ENCODE data around the gene ARFIP1. TPM values are rescaled to one million over a fixed set of nuclear protein-coding genes. Genes with fewer than 3 reads are reported as not detected.

Gene ARFIP1
- total RNA-seq, 6 experiments from 2014 or later: 34.8 to 44.3 (median 37.7) TPM

GRCh38 chr4:152771741-152772533 lies 7.8 kb upstream of the ARFIP1 start:
- TF ChIP-seq CTCF (IDR thresholded peaks at IDR 0.05): no peak
- no peak overlapping the region for H3K4me3 Mint-ChIP-seq
- H3K9me3 Mint-ChIP-seq: no peaks in the 10 kb centered on the region
- no peak overlapping the region for H3K27ac Mint-ChIP-seq
- no peaks in the 10 kb centered on the region for H3K4me1 Mint-ChIP-seq (ENCODE audit: low read depth)
- peaks cover 12% of the 10 kb centered on the region for H3K27me3 Mint-ChIP-seq (ENCODE audit: insufficient read depth)
- no peak for DNase-seq
- no peaks in the 10 kb centered on the region for H3K36me3 Mint-ChIP-seq (ENCODE audit: low read depth)

GRCh38 chr4:152773339-152773738 lies 6.4 kb upstream of the ARFIP1 start:
- DNase-seq: no peak
- peaks cover 2% of the 10 kb centered on the region for H3K4me1 Mint-ChIP-seq (ENCODE audit: low read depth)
- no peak overlapping the region for H3K27ac Mint-ChIP-seq
- TF ChIP-seq CTCF (IDR thresholded peaks at IDR 0.05): no peak
- no peak overlapping the region for H3K4me3 Mint-ChIP-seq
- H3K36me3 Mint-ChIP-seq (ENCODE audit: low read depth): no peaks in the 10 kb centered on the region
- no peaks in the 10 kb centered on the region for H3K9me3 Mint-ChIP-seq
- peaks cover 12% of the 10 kb centered on the region for H3K27me3 Mint-ChIP-seq (ENCODE audit: insufficient read depth)

GRCh38 chr4:152773953-152774352 lies 5.8 kb upstream of the ARFIP1 start:
- Mint-ChIP-seq H3K36me3 (ENCODE audit: low read depth) (no peaks in the 10 kb centered on the region), H3K4me1 (ENCODE audit: low read depth) (peaks cover 8% of the 10 kb centered on the region), H3K9me3 (no peaks in the 10 kb centered on the region), H3K4me3 (no peak overlapping the region), H3K27me3 (ENCODE audit: insufficient read depth) (peaks cover 12% of the 10 kb centered on the region), H3K27ac (no peak overlapping the region)
- DNase-seq: no peak
- TF ChIP-seq CTCF (IDR thresholded peaks at IDR 0.05): no peak

GRCh38 chr4:152776352-152776751 lies 3.4 kb upstream of the ARFIP1 start:
- Mint-ChIP-seq H3K4me1 (ENCODE audit: low read depth) (peaks cover 18% of the 10 kb centered on the region), H3K27me3 (ENCODE audit: insufficient read depth) (peaks cover 11% of the 10 kb centered on the region), H3K4me3 (no peak overlapping the region), H3K36me3 (ENCODE audit: low read depth) (no peaks in the 10 kb centered on the region), H3K9me3 (no peaks in the 10 kb centered on the region), H3K27ac (no peak overlapping the region)
- DNase-seq: no peak
- no peak for TF ChIP-seq CTCF (IDR thresholded peaks at IDR 0.05)

- H3K4me1 Mint-ChIP-seq (ENCODE audit: low read depth): peaks cover 30% of the 10 kb centered on the region
- peaks cover 9% of the 10 kb centered on the region for H3K27me3 Mint-ChIP-seq (ENCODE audit: insufficient read depth)
- no peak for TF ChIP-seq CTCF (IDR thresholded peaks at IDR 0.05)
- no peaks in the 10 kb centered on the region for H3K9me3 Mint-ChIP-seq
- H3K36me3 Mint-ChIP-seq (ENCODE audit: low read depth): no peaks in the 10 kb centered on the region
- H3K27ac Mint-ChIP-seq: no peak overlapping the region
- H3K4me3 Mint-ChIP-seq: no peak overlapping the region
- no peak for DNase-seq
These were observed 2.3 kb upstream of the ARFIP1 start for GRCh38 chr4:152777488-152777887.
